ENCODE results near the gene KCNK7.

- no peak for TF ChIP-seq CTCF (IDR thresholded peaks at IDR 0.05; ENCODE audit: insufficient read depth, low read depth, low read length)
- no peak for TF ChIP-seq EZH2 (IDR thresholded peaks at IDR 0.05; ENCODE audit: insufficient read depth, low read length)
Measured at GRCh38 chr11:65580031-65580692, 15.4 kb downstream of the KCNK7 start.

All from astrocyte (in vitro differentiated cells and primary cell).